GM23338 (cell line): Measurements from ENCODE around the gene YES1. TPM values are rescaled to one million over a fixed set of nuclear protein-coding genes. Genes with fewer than 3 reads are reported as not detected.

Source experiments
- ATAC-seq: fragments of 200-7000 bp; cut with Tn5 transposase; 3 replicates; pipeline ENCODE4 v1.9.1; 2020
- DNase-seq: peaks from one replicate; pipeline ENCODE4 v3.0.0-alpha.2; 2015; ENCODE audit warnings: low spot score
- H2AFZ ChIP-seq: fragments of 200-600 bp; sonication (generic); 2 replicates; pipeline ENCODE4 v1.8.0; 2016; ENCODE audit warnings: antibody characterized with exemption, mild to moderate bottlenecking, moderate library complexity
- H3F3A ChIP-seq: fragments of 200-600 bp; sonication (generic); replicated peaks from 2 replicates; pipeline ENCODE4 v1.8.0; 2017; ENCODE audit warnings: antibody characterized with exemption, mixed run types, low read depth
- H3K27ac ChIP-seq: fragments of 200-600 bp; sonication (generic); 2 replicates; pipeline ENCODE4 v1.6.1; 2016; ENCODE audit warnings: low read depth
- H3K27me3 ChIP-seq: fragments of 200-600 bp; sonication (generic); 2 replicates; pipeline ENCODE4 v1.8.0; 2016; ENCODE audit warnings: mild to moderate bottlenecking, mixed run types, moderate library complexity; ENCODE audit not compliant: insufficient read depth
- H3K36me3 ChIP-seq: fragments of 200-600 bp; sonication (generic); 2 replicates; pipeline ENCODE4 v1.8.0; 2016; ENCODE audit warnings: mild to moderate bottlenecking; ENCODE audit not compliant: insufficient read depth
- H3K4me1 ChIP-seq: fragments of 200-600 bp; sonication (generic); 2 replicates; pipeline ENCODE4 v1.8.0; 2016; ENCODE audit warnings: mild to moderate bottlenecking, moderate library complexity; ENCODE audit not compliant: insufficient read depth
- H3K4me2 ChIP-seq: fragments of 200-600 bp; sonication (generic); 2 replicates; pipeline ENCODE4 v1.7.1; 2017; ENCODE audit warnings: mixed run types
- H3K4me3 ChIP-seq: fragments of 200-600 bp; sonication (generic); 2 replicates; pipeline ENCODE4 v1.6.1; 2016; ENCODE audit warnings: mixed run types
- H3K79me2 ChIP-seq: fragments of 200-600 bp; sonication (generic); replicated peaks from 2 replicates; pipeline ENCODE4 v1.8.0; 2017; ENCODE audit warnings: mild to moderate bottlenecking; ENCODE audit not compliant: insufficient read depth
- H3K9me2 ChIP-seq: fragments of 200-600 bp; sonication (generic); 2 replicates; pipeline ENCODE4 v1.8.0; 2017; ENCODE audit not compliant: insufficient read depth
- H4K20me1 ChIP-seq: fragments of 200-600 bp; sonication (generic); replicated peaks from 2 replicates; pipeline ENCODE4 v1.8.0; 2017; ENCODE audit warnings: mild to moderate bottlenecking; ENCODE audit not compliant: insufficient read depth
- H3K27ac Mint-ChIP-seq: 2 replicates; pipeline ENCODE4 v1.8.0; 2020; ENCODE audit warnings: inconsistent platforms, mild to moderate bottlenecking, moderate library complexity, mixed read lengths
- H3K27me3 Mint-ChIP-seq: 3 replicates; pipeline ENCODE4 v1.8.0; 2022; ENCODE audit warnings: low read depth, mild to moderate bottlenecking, moderate library complexity, mixed read lengths, inconsistent platforms; ENCODE audit not compliant: insufficient read depth, poor library complexity
- H3K36me3 Mint-ChIP-seq: 3 replicates; pipeline ENCODE4 v1.8.0; 2021; ENCODE audit warnings: low read depth, mild to moderate bottlenecking, inconsistent platforms, moderate library complexity, mixed read lengths
- H3K4me1 Mint-ChIP-seq: 3 replicates; pipeline ENCODE4 v1.8.0; 2020; ENCODE audit warnings: mild to moderate bottlenecking, inconsistent platforms, mixed read lengths
- H3K4me3 Mint-ChIP-seq: 3 replicates; pipeline ENCODE4 v1.8.0; 2021; ENCODE audit warnings: moderate library complexity, mild to moderate bottlenecking, inconsistent platforms, mixed read lengths
- H3K9me3 Mint-ChIP-seq: 3 replicates; pipeline ENCODE4 v1.8.0; 2020; ENCODE audit warnings: moderate library complexity, mild to moderate bottlenecking, inconsistent platforms, mixed read lengths
- CREB1 ChIP-seq: fragments of 250-450 bp; sonication (Bioruptor Pico); IDR thresholded peaks from 2 replicates; pipeline ENCODE4 v1.5.0; 2020; ENCODE audit warnings: low read depth, mild to moderate bottlenecking, moderate library complexity
- CTCF ChIP-seq, 2 experiments: fragments of 200-600 bp in 1 of 2; sonication (generic) in 1 of 2; conservative IDR thresholded peaks; 2 replicates each; pipeline versions ENCODE4 v1.5.1 to v1.6.1; 2016 to 2017; ENCODE audit warnings: antibody characterized with exemption in 2 of 2, low read depth in 2 of 2, mild to moderate bottlenecking in 2 of 2, moderate library complexity in 1 of 2
- ETS1 ChIP-seq: IDR thresholded peaks from 2 replicates; pipeline ENCODE4 v1.6.1; 2016; ENCODE audit warnings: antibody characterized with exemption
- STAT1 ChIP-seq: IDR thresholded peaks from one replicate; pipeline ENCODE4 v1.6.1; 2016; ENCODE audit warnings: antibody characterized with exemption; ENCODE audit not compliant: unreplicated experiment
- ZNF331 ChIP-seq: fragments of 250-450 bp; sonication (Bioruptor Pico); IDR thresholded peaks from 2 replicates; pipeline ENCODE4 v1.5.0; 2020; ENCODE audit warnings: low read depth, mild to moderate bottlenecking, moderate library complexity
- polyA plus RNA-seq: library from polyadenylated mRNA; unstranded; fragments of >200 nt; fragmentation: Nextera tagmentation; extraction: Ambion mirVana; gene quantifications from 2 replicates; pipeline ENCODE4 v1.2.1, GENCODE V29; 2016
- total RNA-seq: library from RNA; depleted of rRNA; stranded (reverse); fragments of >200 nt; shearing (Covaris generic); gene quantifications from 2 replicates; pipeline ENCODE4 v1.2.3, GENCODE V29; 2014

The YES1 gene
- total and polyA plus RNA-seq, 2 experiments from 2014 or later: 25.4 to 327 TPM

GRCh38 chr18:685438-685837 is 126.6 kb downstream of the YES1 start:
- H3K9me3 Mint-ChIP-seq: no peaks in the 10 kb centered on the region
- peaks cover 7% of the 10 kb centered on the region for H3K27me3 Mint-ChIP-seq
- Histone ChIP-seq H3K9me2 (no peaks in the 10 kb centered on the region), H3K79me2 (no peaks in the 10 kb centered on the region), H3K4me1 (peaks cover 15% of the 10 kb centered on the region; the same call in 1 of the 2 replicates), H3K27me3 (no peaks in the 10 kb centered on the region), H3K4me3 (no peak overlapping the region), H3K36me3 (peaks cover 11% of the 10 kb centered on the region; the same call in 1 of the 2 replicates), H3K27ac (no peak overlapping the region), H3F3A (0 out of 2 replicates have a peak, but pooled peaks cover 2% of the 10 kb centered on the region), H2AFZ (no peak overlapping the region), H3K4me2 (no peak overlapping the region), H4K20me1 (peaks cover 4% of the 10 kb centered on the region)
- H3K4me3 Mint-ChIP-seq: no peak overlapping the region; the same call in 2 of the 3 replicates
- TF ChIP-seq CTCF (conservative IDR thresholded peaks at IDR 0.05; ENCODE audit: low read depth in 2 of 2) (no peak), STAT1 (no peak)
- peak; percentile 52 for DNase-seq
- ATAC-seq: 0 out of 3 replicates have a peak, but pooled peaks have one; percentile 8
- H3K27ac Mint-ChIP-seq: no peak overlapping the region
- H3K36me3 Mint-ChIP-seq: peaks cover 75% of the 10 kb centered on the region
- peaks cover 37% of the 10 kb centered on the region for H3K4me1 Mint-ChIP-seq

- DNase-seq: no peak
- Mint-ChIP-seq H3K9me3 (no peaks in the 10 kb centered on the region), H3K4me3 (no peak overlapping the region), H3K27ac (no peak overlapping the region), H3K4me1 (peaks cover 37% of the 10 kb centered on the region), H3K36me3 (peaks cover 75% of the 10 kb centered on the region; the same call in 2 of the 3 replicates), H3K27me3 (peaks cover 19% of the 10 kb centered on the region)
- ATAC-seq: no peak
- no peak overlapping the region for H3K4me2 ChIP-seq
- peaks cover 15% of the 10 kb centered on the region; the same call in 1 of the 2 replicates for H3K4me1 ChIP-seq
- H3K27ac ChIP-seq: no peak overlapping the region
- H3K27me3 ChIP-seq: no peaks in the 10 kb centered on the region
- H2AFZ ChIP-seq: no peak overlapping the region
- TF ChIP-seq CREB1: no peak
- no peak for TF ChIP-seq STAT1
- TF ChIP-seq ETS1: no peak
- TF ChIP-seq ZNF331 (CRISPR knock-in tag): no peak
- TF ChIP-seq CTCF (conservative IDR thresholded peaks at IDR 0.05; ENCODE audit: low read depth in 2 of 2): no peak
- no peaks in the 10 kb centered on the region for H3K9me2 ChIP-seq
- H3K4me3 ChIP-seq: no peak overlapping the region
- no peaks in the 10 kb centered on the region for H3F3A ChIP-seq
- H3K79me2 ChIP-seq: no peaks in the 10 kb centered on the region
- peaks cover 11% of the 10 kb centered on the region; the same call in 1 of the 2 replicates for H3K36me3 ChIP-seq
- peaks cover 4% of the 10 kb centered on the region for H4K20me1 ChIP-seq
Measured at GRCh38 chr18:683531-683930, 128.5 kb downstream of the YES1 start.
